M059J (cell line): ENCODE results near the gene TRPV6. TPM values are rescaled to one million over a fixed set of nuclear protein-coding genes. Genes with fewer than 3 reads are reported as not detected.

Source experiments
- DNase-seq: peaks from one replicate; pipeline ENCODE4 v3.0.0-alpha.2; 2012; ENCODE audit warnings: low read depth
- total RNA-seq: library from RNA; depleted of rRNA; stranded (reverse); fragments of >200 nt; shearing (Covaris generic); gene quantifications from 2 replicates; pipeline ENCODE4 v1.2.3, GENCODE V29; 2014; rRNA removed

TRPV6 gene
- total RNA-seq, 1 experiment from 2014 or later, result not detected

GRCh38 chr7:142853739-142854371 lies 31.7 kb downstream of the TRPV6 start:
- peak; percentile 46 for DNase-seq

GRCh38 chr7:142851919-142852318 lies 33.6 kb downstream of the TRPV6 start:
- DNase-seq, result no peak

GRCh38 chr7:142851269-142851668 lies 34.3 kb downstream of the TRPV6 start:
- no peak for DNase-seq

GRCh38 chr7:142847353-142847752 lies 38.2 kb downstream of the TRPV6 start:
- no peak for DNase-seq

GRCh38 chr7:142842251-142842766 lies 43.2 kb downstream of the TRPV6 start:
- DNase-seq, result no peak

GRCh38 chr7:142838461-142839213 lies 46.9 kb downstream of the TRPV6 start:
- no peak for DNase-seq

GRCh38 chr7:142836426-142836825 lies 49.1 kb downstream of the TRPV6 start:
- DNase-seq, result no peak

GRCh38 chr7:142835487-142835886 lies 50.1 kb downstream of the TRPV6 start:
- no peak for DNase-seq

GRCh38 chr7:142833174-142834048 lies 52.1 kb downstream of the TRPV6 start:
- DNase-seq, result peak; percentile 27

- no peak for DNase-seq
Measured at GRCh38 chr7:142832417-142832816, 53.1 kb downstream of the TRPV6 start.

GRCh38 chr7:142827951-142828500 lies 57.5 kb downstream of the TRPV6 start:
- no peak for DNase-seq

- DNase-seq, result no peak
Measured at GRCh38 chr7:142822714-142823113, 62.8 kb downstream of the TRPV6 start.

Other genes starting within 250 kb of the TRPV6 start
- not detected in 2 replicates for gene PRSS1, start 136.3 kb downstream of the TRPV6 start, total RNA-seq
- gene PRSS2, start 114.8 kb downstream of the TRPV6 start, total RNA-seq, result not detected in 2 replicates
- 0.02 TPM in 1 of 2 replicates, not detected in the other for gene EPHB6, start 30.7 kb downstream of the TRPV6 start, total RNA-seq
- gene TRPV5, start 48.0 kb upstream of the TRPV6 start, total RNA-seq, result not detected in 2 replicates
- not detected in 2 replicates for gene LLCFC1, start 53.7 kb upstream of the TRPV6 start, total RNA-seq
- 3.9 TPM in 1 of 2 replicates, not detected in the other for gene KEL, start 76.6 kb upstream of the TRPV6 start, total RNA-seq
- gene OR9A2, start 141.4 kb upstream of the TRPV6 start, total RNA-seq, result not detected in 2 replicates
- not detected in 2 replicates for gene OR6V1, start 166.6 kb upstream of the TRPV6 start, total RNA-seq
- not detected in 2 replicates for gene PIP, start 246.3 kb upstream of the TRPV6 start, total RNA-seq